Astrocyte (in vitro differentiated cells and primary cell): ENCODE data around the gene RFPL1. TPM values are rescaled to one million over a fixed set of nuclear protein-coding genes. Genes with fewer than 3 reads are reported as not detected.

Experiments used
- DNase-seq: peaks from one replicate; pipeline ENCODE4 v3.0.0-alpha.2; 2010; ENCODE audit warnings: low read depth
- FAIRE-seq: peaks from 2 replicates; lab custom pipeline; 2011; peaks lifted over from hg19 to GRCh38; lab: Jason Lieb, UNC
- H2AFZ ChIP-seq: 2 replicates; pipeline ENCODE4 v1.6.0; 2012; ENCODE audit warnings: low read depth, low read length, inconsistent platforms
- H3K27ac ChIP-seq: 2 replicates; pipeline ENCODE4 v1.5.1; 2011; ENCODE audit warnings: low read depth, low read length, inconsistent platforms
- H3K27me3 ChIP-seq: 2 replicates; pipeline ENCODE4 v1.6.0; 2011; ENCODE audit warnings: low read length, inconsistent platforms; ENCODE audit not compliant: insufficient read depth
- H3K36me3 ChIP-seq: 2 replicates; pipeline ENCODE4 v1.5.1; 2011; ENCODE audit warnings: low read length, inconsistent platforms; ENCODE audit not compliant: insufficient read depth
- H3K4me1 ChIP-seq: 2 replicates; pipeline ENCODE4 v1.5.1; 2011; ENCODE audit warnings: low read length, inconsistent platforms; ENCODE audit not compliant: insufficient read depth
- H3K4me2 ChIP-seq: 2 replicates; pipeline ENCODE4 v1.6.0; 2012; ENCODE audit warnings: low read length, inconsistent platforms
- H3K4me3 ChIP-seq: 2 replicates; pipeline ENCODE4 v1.5.1; 2011; ENCODE audit warnings: low read depth, mild to moderate bottlenecking, low read length, inconsistent platforms; ENCODE audit not compliant: insufficient read depth
- H3K79me2 ChIP-seq: 2 replicates; pipeline ENCODE4 v1.6.0; 2012; ENCODE audit warnings: mild to moderate bottlenecking, low read length, inconsistent platforms; ENCODE audit not compliant: insufficient read depth
- H3K9ac ChIP-seq: 2 replicates; pipeline ENCODE4 v1.6.0; 2012; ENCODE audit warnings: mild to moderate bottlenecking, low read length, inconsistent platforms
- H3K9me3 ChIP-seq: 2 replicates; pipeline ENCODE4 v1.5.1; 2012; ENCODE audit warnings: low read depth, mild to moderate bottlenecking, low read length, inconsistent platforms; ENCODE audit not compliant: insufficient read depth
- H4K20me1 ChIP-seq: 2 replicates; pipeline ENCODE4 v1.6.0; 2012; ENCODE audit warnings: low read length, inconsistent platforms; ENCODE audit not compliant: insufficient read depth
- H3K27ac Mint-ChIP-seq: one replicate; pipeline ENCODE4 v1.8.0; 2021; ENCODE audit warnings: mild to moderate bottlenecking, mixed read lengths; ENCODE audit not compliant: unreplicated experiment
- H3K27me3 Mint-ChIP-seq: one replicate; pipeline ENCODE4 v1.8.0; 2021; ENCODE audit warnings: low read depth, mixed read lengths; ENCODE audit not compliant: unreplicated experiment
- H3K36me3 Mint-ChIP-seq: one replicate; pipeline ENCODE4 v1.8.0; 2021; ENCODE audit warnings: low read depth, mixed read lengths; ENCODE audit not compliant: unreplicated experiment
- H3K4me1 Mint-ChIP-seq: one replicate; pipeline ENCODE4 v1.8.0; 2021; ENCODE audit warnings: low read depth, mixed read lengths; ENCODE audit not compliant: unreplicated experiment
- H3K4me3 Mint-ChIP-seq: one replicate; pipeline ENCODE4 v1.8.0; 2021; ENCODE audit warnings: mild to moderate bottlenecking, moderate library complexity, mixed read lengths; ENCODE audit not compliant: unreplicated experiment
- H3K9me3 Mint-ChIP-seq: one replicate; pipeline ENCODE4 v1.8.0; 2021; ENCODE audit warnings: mild to moderate bottlenecking, mixed read lengths; ENCODE audit not compliant: unreplicated experiment
- EZH2 ChIP-seq: IDR thresholded peaks from 2 replicates; pipeline ENCODE4 v1.6.1; 2012; ENCODE audit warnings: mild to moderate bottlenecking, low read length, inconsistent platforms; ENCODE audit not compliant: insufficient read depth
- total RNA-seq: library from RNA; stranded (reverse); gene quantifications from 2 replicates; pipeline ENCODE4 v1.2.1, GENCODE V29; 2021
- TF ChIP-seq, protein P1 (sequence below): IDR thresholded peaks from 2 replicates; pipeline ENCODE4 v1.5.1; 2011; ENCODE audit warnings: low read depth, mild to moderate bottlenecking, inconsistent platforms, low read length, moderate library complexity; ENCODE audit not compliant: insufficient read depth

Gene RFPL1
- total RNA-seq, 1 donor from 2014 or later, result not detected

DNA sequence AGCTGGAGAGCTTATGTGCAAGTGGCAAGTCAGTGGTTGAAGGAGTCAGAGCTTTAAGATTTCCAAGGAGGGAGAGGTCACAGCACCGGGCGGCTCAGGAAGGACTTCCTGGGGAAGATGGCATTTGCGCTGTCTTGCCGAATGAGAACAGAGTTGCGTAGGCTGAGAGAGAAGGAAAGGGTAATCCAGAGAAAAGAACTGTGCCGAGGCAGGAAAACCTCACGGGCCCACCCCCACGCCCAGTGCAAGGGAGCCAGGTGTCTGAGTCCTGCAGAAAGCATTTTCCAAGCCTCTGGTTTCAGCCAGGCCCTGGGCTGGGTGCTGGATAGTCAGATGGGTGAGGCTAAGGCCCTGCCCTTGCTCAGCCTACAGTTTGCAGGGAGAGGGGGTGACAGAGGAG lies 46.8 kb upstream of the RFPL1 start:
- H3K9ac ChIP-seq, result no peak overlapping the region
- no peaks in the 10 kb centered on the region for H3K27me3 ChIP-seq
- H3K4me2 ChIP-seq, result no peak overlapping the region
- H3K9me3 ChIP-seq, result no peaks in the 10 kb centered on the region
- Mint-ChIP-seq H3K36me3 (no peaks in the 10 kb centered on the region), H3K4me1 (peaks cover 8% of the 10 kb centered on the region), H3K4me3 (no peak overlapping the region), H3K9me3 (no peaks in the 10 kb centered on the region), H3K27me3 (peaks cover 2% of the 10 kb centered on the region), H3K27ac (peak overlapping the region; percentile 50)
- peaks cover 13% of the 10 kb centered on the region for H3K4me1 ChIP-seq
- H3K36me3 ChIP-seq, result peaks cover 3% of the 10 kb centered on the region
- FAIRE-seq (no peak), DNase-seq (no peak)
- no peak overlapping the region for H3K4me3 ChIP-seq
- H3K27ac ChIP-seq, result no peak overlapping the region
- H4K20me1 ChIP-seq, result peaks cover 5% of the 10 kb centered on the region
- no peak for TF ChIP-seq EZH2
- TF ChIP-seq, protein P1, sequence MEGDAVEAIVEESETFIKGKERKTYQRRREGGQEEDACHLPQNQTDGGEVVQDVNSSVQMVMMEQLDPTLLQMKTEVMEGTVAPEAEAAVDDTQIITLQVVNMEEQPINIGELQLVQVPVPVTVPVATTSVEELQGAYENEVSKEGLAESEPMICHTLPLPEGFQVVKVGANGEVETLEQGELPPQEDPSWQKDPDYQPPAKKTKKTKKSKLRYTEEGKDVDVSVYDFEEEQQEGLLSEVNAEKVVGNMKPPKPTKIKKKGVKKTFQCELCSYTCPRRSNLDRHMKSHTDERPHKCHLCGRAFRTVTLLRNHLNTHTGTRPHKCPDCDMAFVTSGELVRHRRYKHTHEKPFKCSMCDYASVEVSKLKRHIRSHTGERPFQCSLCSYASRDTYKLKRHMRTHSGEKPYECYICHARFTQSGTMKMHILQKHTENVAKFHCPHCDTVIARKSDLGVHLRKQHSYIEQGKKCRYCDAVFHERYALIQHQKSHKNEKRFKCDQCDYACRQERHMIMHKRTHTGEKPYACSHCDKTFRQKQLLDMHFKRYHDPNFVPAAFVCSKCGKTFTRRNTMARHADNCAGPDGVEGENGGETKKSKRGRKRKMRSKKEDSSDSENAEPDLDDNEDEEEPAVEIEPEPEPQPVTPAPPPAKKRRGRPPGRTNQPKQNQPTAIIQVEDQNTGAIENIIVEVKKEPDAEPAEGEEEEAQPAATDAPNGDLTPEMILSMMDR, result no peak
- H3K79me2 ChIP-seq, result peaks cover 16% of the 10 kb centered on the region
- H2AFZ ChIP-seq, result no peak overlapping the region

DNA sequence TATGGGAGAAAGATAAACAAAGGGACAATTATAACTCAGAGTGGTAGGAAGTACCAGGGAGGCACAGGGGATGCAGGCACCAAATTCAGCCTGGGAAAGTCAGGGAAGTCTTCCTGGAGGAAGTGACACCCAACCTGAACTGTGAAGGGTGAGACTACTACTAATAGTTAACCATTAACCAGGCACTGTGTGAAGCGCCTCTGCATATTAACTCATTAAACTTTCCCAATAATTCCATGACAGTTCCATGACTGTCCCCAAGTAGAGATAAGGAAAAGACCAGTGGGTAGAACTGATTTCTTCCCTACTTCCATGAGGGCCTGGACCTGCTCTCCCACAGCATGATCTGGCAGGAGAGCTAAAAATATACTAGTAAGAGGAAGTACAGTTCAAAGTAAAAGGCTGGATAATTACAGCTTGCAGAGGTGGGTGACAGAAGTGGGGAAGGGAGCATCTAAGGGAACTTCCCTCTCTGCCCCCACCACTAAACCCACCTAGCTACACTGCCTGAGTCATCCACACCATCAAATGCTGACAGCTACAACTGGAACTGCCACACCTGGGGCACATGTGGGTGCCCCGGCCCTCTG lies 45.3 kb upstream of the RFPL1 start:
- no peak overlapping the region for H3K9ac ChIP-seq
- no peak overlapping the region for H3K4me3 ChIP-seq
- Mint-ChIP-seq H3K4me3 (no peak overlapping the region), H3K27me3 (peaks cover 7% of the 10 kb centered on the region), H3K27ac (no peak overlapping the region), H3K9me3 (no peaks in the 10 kb centered on the region), H3K4me1 (peaks cover 6% of the 10 kb centered on the region), H3K36me3 (no peaks in the 10 kb centered on the region)
- peaks cover 6% of the 10 kb centered on the region for H3K4me1 ChIP-seq
- H2AFZ ChIP-seq, result no peak overlapping the region
- no peak for TF ChIP-seq EZH2
- TF ChIP-seq, protein P1, result no peak
- no peak overlapping the region for H3K27ac ChIP-seq
- H3K9me3 ChIP-seq, result no peaks in the 10 kb centered on the region
- peaks cover under 1% of the 10 kb centered on the region for H3K79me2 ChIP-seq
- H4K20me1 ChIP-seq, result no peaks in the 10 kb centered on the region
- DNase-seq (no peak), FAIRE-seq (no peak)
- H3K4me2 ChIP-seq, result no peak overlapping the region
- H3K36me3 ChIP-seq, result no peaks in the 10 kb centered on the region
- peaks cover 5% of the 10 kb centered on the region for H3K27me3 ChIP-seq

DNA sequence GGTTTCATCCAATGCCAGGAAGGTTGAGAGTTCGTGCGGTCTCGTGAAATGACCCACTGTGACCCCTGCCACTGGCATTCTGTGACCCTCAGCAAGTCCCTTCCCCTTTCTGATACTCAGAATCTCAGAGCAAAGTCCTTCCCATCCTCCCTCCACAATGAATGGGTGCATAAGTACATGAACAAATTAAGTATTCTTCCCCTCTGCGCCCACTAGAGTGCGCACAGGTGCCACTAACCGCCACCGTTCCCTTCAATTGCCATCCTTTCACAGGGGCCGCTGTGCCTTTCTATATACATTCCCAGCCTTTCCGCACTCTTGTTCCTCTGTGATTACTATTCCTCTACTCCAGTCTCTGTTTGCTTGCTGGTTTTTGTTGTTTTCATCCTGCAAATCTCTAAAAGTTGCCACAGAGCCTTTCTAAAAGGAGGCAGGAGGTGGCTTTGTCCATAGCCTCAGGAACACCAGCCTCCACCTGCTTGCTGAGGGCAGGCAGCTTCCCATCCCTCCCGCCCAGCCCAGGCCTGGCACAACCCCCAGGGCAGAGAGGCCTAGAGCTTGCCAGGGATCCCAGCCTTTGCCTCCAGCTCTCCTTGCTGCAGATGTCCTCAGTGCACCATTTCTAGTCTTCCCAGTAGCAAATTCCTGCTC lies 43.3 kb upstream of the RFPL1 start:
- DNase-seq, result peak; percentile 41
- Histone ChIP-seq H3K27me3 (peaks cover 5% of the 10 kb centered on the region), H3K4me3 (no peak overlapping the region), H3K36me3 (no peaks in the 10 kb centered on the region), H4K20me1 (no peaks in the 10 kb centered on the region), H3K4me1 (no peaks in the 10 kb centered on the region), H3K4me2 (no peak overlapping the region), H2AFZ (no peak overlapping the region), H3K9me3 (no peaks in the 10 kb centered on the region), H3K27ac (no peak overlapping the region), H3K79me2 (no peaks in the 10 kb centered on the region), H3K9ac (no peak overlapping the region)
- Mint-ChIP-seq H3K4me3 (no peak overlapping the region), H3K9me3 (no peaks in the 10 kb centered on the region), H3K27ac (no peak overlapping the region), H3K36me3 (no peaks in the 10 kb centered on the region), H3K4me1 (peaks cover 6% of the 10 kb centered on the region), H3K27me3 (peaks cover 10% of the 10 kb centered on the region)
- no peak for FAIRE-seq
- TF ChIP-seq EZH2, result no peak
- TF ChIP-seq, protein P1, result peak; percentile 78
